ENCODE results near the gene OSBPL7.

OSBPL7 gene

DNA sequence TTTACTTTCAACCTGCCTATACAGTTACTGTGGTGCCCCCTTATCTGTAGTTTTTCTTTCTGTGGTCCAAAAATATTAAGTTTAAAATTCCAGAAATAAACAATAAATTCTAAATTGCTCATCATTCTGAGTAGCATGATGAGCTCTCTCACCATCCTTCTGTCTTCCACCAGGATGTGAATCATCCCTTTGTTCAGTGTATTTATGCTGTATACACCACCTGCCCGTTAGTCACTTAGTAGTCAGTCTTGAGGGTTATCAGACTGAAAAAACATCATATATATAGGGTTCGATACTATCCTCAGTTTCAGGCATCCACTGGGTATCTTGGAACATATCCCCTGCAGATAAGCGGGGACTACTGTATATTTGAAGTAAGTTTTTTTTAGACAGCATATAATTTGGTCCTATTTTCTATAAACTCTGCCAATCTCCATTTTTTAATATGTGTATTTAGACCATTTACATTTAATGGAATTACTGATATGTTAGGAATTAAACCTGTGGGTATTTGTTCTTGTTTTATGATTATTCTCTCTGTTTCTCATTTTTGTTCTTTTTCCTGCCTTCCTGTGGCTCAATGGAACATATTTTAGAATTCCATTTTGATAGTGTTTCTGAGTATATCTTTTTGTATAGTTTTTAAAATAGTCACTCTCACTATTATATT is 57.5 kb downstream of the OSBPL7 start:
- TF ChIP-seq EZH2 (IDR thresholded peaks at IDR 0.05; ENCODE audit: borderline replicate concordance, low read length) = no peak
- TF ChIP-seq CTCF (IDR thresholded peaks at IDR 0.05; ENCODE audit: low read length) = no peak
- Histone ChIP-seq H3K79me2 (ENCODE audit: insufficient read depth, low read length) (no peaks in the 10 kb centered on the region), H3K9me2 (ENCODE audit: low read depth, low read length) (no peaks in the 10 kb centered on the region), H3K9ac (ENCODE audit: low read length) (no peak overlapping the region), H3K9me3 (ENCODE audit: low read length) (peaks cover 11% of the 10 kb centered on the region), H3K27me3 (ENCODE audit: insufficient read depth, low read length) (peaks cover 4% of the 10 kb centered on the region; the same call in 1 of the 2 replicates), H2AFZ (ENCODE audit: low read length) (no peak overlapping the region), H3K4me3 (ENCODE audit: low read depth, low read length, poor library complexity, severe bottlenecking) (no peak overlapping the region), H3K4me1 (ENCODE audit: insufficient read depth, low read length, severe bottlenecking) (no peaks in the 10 kb centered on the region), H4K20me1 (ENCODE audit: insufficient read depth, low read length) (no peaks in the 10 kb centered on the region), H3K36me3 (ENCODE audit: insufficient read depth, low read length) (no peaks in the 10 kb centered on the region), H3K27ac (ENCODE audit: low read depth, low read length, poor library complexity, severe bottlenecking) (no peak overlapping the region), H3F3A (ENCODE audit: insufficient read depth, low read length) (no peaks in the 10 kb centered on the region), H3K4me2 (ENCODE audit: low read length) (no peak overlapping the region)

GRCh38 chr17:47762728-47763127 is 58.9 kb downstream of the OSBPL7 start:
- peaks cover 7% of the 10 kb centered on the region; the same call in 1 of the 2 replicates for H3K9me3 ChIP-seq (ENCODE audit: low read length)
- H2AFZ ChIP-seq (ENCODE audit: low read length) = no peak overlapping the region
- no peaks in the 10 kb centered on the region for H3K9me2 ChIP-seq (ENCODE audit: low read depth, low read length)
- H3K36me3 ChIP-seq (ENCODE audit: insufficient read depth, low read length) = no peaks in the 10 kb centered on the region
- H3K27me3 ChIP-seq (ENCODE audit: insufficient read depth, low read length) = no peaks in the 10 kb centered on the region
- no peaks in the 10 kb centered on the region for H3F3A ChIP-seq (ENCODE audit: insufficient read depth, low read length)
- no peaks in the 10 kb centered on the region for H3K4me1 ChIP-seq (ENCODE audit: insufficient read depth, low read length, severe bottlenecking)
- no peak for TF ChIP-seq CTCF (IDR thresholded peaks at IDR 0.05; ENCODE audit: low read length)
- TF ChIP-seq EZH2 (IDR thresholded peaks at IDR 0.05; ENCODE audit: borderline replicate concordance, low read length) = no peak
- H3K79me2 ChIP-seq (ENCODE audit: insufficient read depth, low read length) = no peaks in the 10 kb centered on the region
- H3K27ac ChIP-seq (ENCODE audit: low read depth, low read length, poor library complexity, severe bottlenecking) = no peak overlapping the region
- no peak overlapping the region for H3K4me3 ChIP-seq (ENCODE audit: low read depth, low read length, poor library complexity, severe bottlenecking)
- no peaks in the 10 kb centered on the region for H4K20me1 ChIP-seq (ENCODE audit: insufficient read depth, low read length)
- H3K4me2 ChIP-seq (ENCODE audit: low read length) = no peak overlapping the region
- H3K9ac ChIP-seq (ENCODE audit: low read length) = no peak overlapping the region

DNA sequence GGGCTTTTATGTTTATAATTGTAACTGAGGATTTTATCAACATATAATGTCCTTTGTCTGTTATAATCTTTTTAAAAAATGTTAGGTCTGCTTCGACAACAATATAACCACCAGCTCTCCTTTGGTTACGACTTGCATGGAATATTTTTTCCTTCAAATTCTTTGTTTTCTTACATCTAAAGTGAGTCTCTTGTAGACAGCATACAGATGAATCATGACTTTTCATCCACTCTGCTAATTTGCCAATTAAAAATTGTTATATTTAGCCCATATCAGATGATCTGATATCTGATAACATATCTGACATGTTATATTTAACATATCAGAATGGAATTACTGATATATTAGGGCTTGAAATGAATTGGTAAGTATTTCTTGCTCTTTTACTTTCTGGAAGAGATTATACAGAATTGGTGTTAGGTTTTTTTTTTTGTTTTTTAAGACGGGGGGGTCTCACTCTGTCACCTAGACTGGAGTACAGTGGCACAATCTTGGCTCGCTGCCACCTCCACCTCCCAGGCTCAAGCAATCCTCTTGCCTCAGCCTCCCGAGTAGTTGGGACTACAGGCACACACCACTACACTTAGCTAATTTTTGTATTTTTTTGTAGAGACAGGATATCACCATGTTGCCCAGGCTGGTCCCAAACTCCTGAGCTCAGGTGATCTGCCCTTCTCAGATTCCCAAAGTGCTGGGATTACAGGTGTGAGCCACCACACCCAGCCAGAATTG is 61.0 kb downstream of the OSBPL7 start:
- no peaks in the 10 kb centered on the region; the same call in 1 of the 2 replicates for H3K36me3 ChIP-seq (ENCODE audit: insufficient read depth, low read length)
- no peak overlapping the region for H3K4me3 ChIP-seq (ENCODE audit: low read depth, low read length, poor library complexity, severe bottlenecking)
- H3K4me1 ChIP-seq (ENCODE audit: insufficient read depth, low read length, severe bottlenecking) = no peaks in the 10 kb centered on the region
- H3K79me2 ChIP-seq (ENCODE audit: insufficient read depth, low read length) = no peaks in the 10 kb centered on the region
- no peak overlapping the region for H2AFZ ChIP-seq (ENCODE audit: low read length)
- TF ChIP-seq EZH2 (IDR thresholded peaks at IDR 0.05; ENCODE audit: borderline replicate concordance, low read length) = no peak
- TF ChIP-seq CTCF (IDR thresholded peaks at IDR 0.05; ENCODE audit: low read length) = no peak
- H3K9ac ChIP-seq (ENCODE audit: low read length) = no peak overlapping the region
- H3K27me3 ChIP-seq (ENCODE audit: insufficient read depth, low read length) = peaks cover 7% of the 10 kb centered on the region
- no peak overlapping the region for H3K4me2 ChIP-seq (ENCODE audit: low read length)
- H4K20me1 ChIP-seq (ENCODE audit: insufficient read depth, low read length) = no peaks in the 10 kb centered on the region
- peaks cover 14% of the 10 kb centered on the region; the same call in 1 of the 2 replicates for H3K9me3 ChIP-seq (ENCODE audit: low read length)
- no peak overlapping the region for H3K27ac ChIP-seq (ENCODE audit: low read depth, low read length, poor library complexity, severe bottlenecking)
- H3F3A ChIP-seq (ENCODE audit: insufficient read depth, low read length) = no peaks in the 10 kb centered on the region
- no peaks in the 10 kb centered on the region for H3K9me2 ChIP-seq (ENCODE audit: low read depth, low read length)

Measured in OCI-LY1 (cell line).